Sigmoid colon (tissue), 7 donors: ENCODE measurements around the gene DTX4. TPM values are rescaled to one million over a fixed set of nuclear protein-coding genes. Genes with fewer than 3 reads are reported as not detected.

Source experiments
- DNase-seq: peaks from one replicate; pipeline ENCODE4 v3.0.0-alpha.2; 2019
- H3K27ac ChIP-seq, 4 donors: fragments of 200-600 bp; sonication (generic); one replicate each; pipeline ENCODE4 v1.5.1; 2016 to 2019; ENCODE audit warnings: mild to moderate bottlenecking in 1 of 4
- H3K27me3 ChIP-seq, 3 donors: fragments of 200-600 bp; sonication (generic); one replicate each; pipeline ENCODE4 v1.5.1; 2019; ENCODE audit warnings: mild to moderate bottlenecking in 1 of 3
- H3K36me3 ChIP-seq, 4 donors: fragments of 200-600 bp; sonication (generic); one replicate each; pipeline ENCODE4 v1.5.1; 2016 to 2019
- H3K4me1 ChIP-seq, 4 donors: fragments of 200-600 bp; sonication (generic); one replicate each; pipeline ENCODE4 v1.5.1; 2017 to 2019
- H3K4me3 ChIP-seq, 4 donors: fragments of 200-600 bp; sonication (generic); one replicate each; pipeline ENCODE4 v1.5.1; 2017 to 2019; ENCODE audit warnings: mild to moderate bottlenecking in 2 of 4, moderate library complexity in 1 of 4
- H3K9me3 ChIP-seq, 4 donors: fragments of 200-600 bp in 3 of 4; sonication (generic) in 3 of 4; one replicate each; pipeline versions ENCODE4 v1.5.1 to v1.6.1; 2013 to 2019
- CTCF ChIP-seq, 4 experiments: fragments of 450-650 bp in 3 of 4; fragments of 200-600 bp in 1 of 4; IDR thresholded peaks; one replicate each; pipeline ENCODE4 v1.5.1; 2016 to 2019; ENCODE audit warnings: antibody characterized with exemption in 4 of 4, mild to moderate bottlenecking in 3 of 4, moderate library complexity in 2 of 4
- EP300 ChIP-seq, 4 donors: sonication (generic); formaldehyde crosslinking; IDR thresholded peaks; one replicate each; pipeline ENCODE4 v1.6.1; 2017; ENCODE audit warnings: antibody characterized with exemption in 4 of 4
- POLR2A ChIP-seq, 2 donors: fragments of 450-650 bp; IDR thresholded peaks; one replicate each; pipeline ENCODE4 v1.6.1; 2016; ENCODE audit warnings: antibody characterized with exemption in 2 of 2, mild to moderate bottlenecking in 2 of 2, moderate library complexity in 2 of 2
- POLR2AphosphoS5 ChIP-seq, 4 donors: sonication (generic); formaldehyde crosslinking; IDR thresholded peaks; one replicate each; pipeline ENCODE4 v1.6.1; 2017; ENCODE audit warnings: antibody characterized with exemption in 4 of 4
- WGBS, 2 donors: extraction: QIAGEN DNeasy Blood & Tissue Kit; methylation state at CpG; one replicate each; pipeline ENCODE4 v1.1.7; 2013; 5-methylcytosine and 5-hydroxymethylcytosine counted together
- intact Hi-C: fragments of 100-400 bp; cut with DNase I; formaldehyde crosslinking; loops from one replicate; pipeline ENCODE4 v1.15.1; 2023
- polyA plus RNA-seq, 3 donors: library from polyadenylated mRNA; stranded (reverse); fragments of 200-250 nt; gene quantifications; one replicate each; pipeline ENCODE4 v1.2.3, GENCODE V29; 2013
- small RNA-seq, 3 donors: library from RNA; depleted of rRNA; stranded (forward); fragments of <200 nt; gene quantifications; one replicate each; pipeline ENCODE3, GENCODE V24; 2016
- total RNA-seq, 4 donors: library from RNA; depleted of rRNA; stranded (reverse); fragments of >200 nt; gene quantifications; one replicate each; pipeline ENCODE4 v1.1.0, GENCODE V29; 2016
- donor health status: healthy with polysubstance abuse.
- donor health status: Bipolar disorder and iron deficiency.
- donor health status: healthy.

The DTX4 gene
- total and polyA plus RNA-seq, 7 donors, result 3.5 to 29.0 (median 7.8) TPM

- TF ChIP-seq POLR2AphosphoS5 (IDR thresholded peaks at IDR 0.05), result no peak
- TF ChIP-seq POLR2A (IDR thresholded peaks at IDR 0.05), result no peak
- no peak for TF ChIP-seq CTCF (IDR thresholded peaks at IDR 0.05)
- no peak for TF ChIP-seq EP300 (IDR thresholded peaks at IDR 0.05)
- WGBS, 2 donors, result 81% methylated on average over 8 of the region's 8 CpGs
- no peak for DNase-seq
- intact Hi-C loops, result no loop called here
- H3K4me3 ChIP-seq, result no peak overlapping the region
- no peaks in the 10 kb centered on the region for H3K36me3 ChIP-seq
- H3K4me1 ChIP-seq, result no peaks in the 10 kb centered on the region
- no peaks in the 10 kb centered on the region for H3K9me3 ChIP-seq
- no peak overlapping the region for H3K27ac ChIP-seq
- no peaks in the 10 kb centered on the region for H3K27me3 ChIP-seq
These were observed 83.3 kb downstream of the DTX4 start for GRCh38 chr11:59255281-59255680.

Small RNA genes within 50 kb of the gene (small RNA-seq; reads per million reads assigned to genes)
- 0 reads per million in 3 donors for gene RN7SL42P

Other genes with a start within 250 kb of the DTX4 start
- not detected for gene GLYATL1, start 232.6 kb upstream of the DTX4 start, total RNA-seq
- under 1 TPM in 1 of 3 donors, not detected in 2; 0.74 TPM for gene GLYATL1, start 232.6 kb upstream of the DTX4 start, polyA plus RNA-seq
- not detected for gene GLYATL1B, start 85.8 kb upstream of the DTX4 start, total RNA-seq
- gene GLYATL1B, start 85.8 kb upstream of the DTX4 start, polyA plus RNA-seq, result not detected
- gene FAM111B, start 64.9 kb upstream of the DTX4 start, total RNA-seq, result under 1 TPM in 2 of 4 donors, not detected in 2; 0.27 to 0.36 TPM
- gene FAM111B, start 64.9 kb upstream of the DTX4 start, polyA plus RNA-seq, result 1 to 10 TPM; 1.8 to 6.8 (median 2.1) TPM
- gene FAM111A, start 29.3 kb upstream of the DTX4 start, total RNA-seq, result 10 to 100 TPM; 26.0 to 33.4 (median 29.0) TPM
- 10 to 100 TPM in 1 of 3 donors, 1 to 10 TPM in 2; 6.6 to 22.1 (median 9.0) TPM for gene FAM111A, start 29.3 kb upstream of the DTX4 start, polyA plus RNA-seq
- 10 to 100 TPM in 3 of 4 donors, 1 to 10 TPM in 1; 8.0 to 23.5 (median 13.6) TPM for gene MPEG1, start 40.8 kb downstream of the DTX4 start, total RNA-seq
- 10 to 100 TPM in 2 of 3 donors, 1 to 10 TPM in 1; 9.6 to 63.8 (median 32.4) TPM for gene MPEG1, start 40.8 kb downstream of the DTX4 start, polyA plus RNA-seq
- gene OR5AN1, start 186.8 kb downstream of the DTX4 start, total RNA-seq, result not detected
- not detected for gene OR5AN1, start 186.8 kb downstream of the DTX4 start, polyA plus RNA-seq